ENCODE data around the gene PA2G4. TPM values are rescaled to one million over a fixed set of nuclear protein-coding genes. Genes with fewer than 3 reads are reported as not detected.
"Not testable (repeated sequence)": the region's sequence is repeated elsewhere in the genome, so short reads cannot be mapped to it uniquely, and the experiment has no call there.

Gene PA2G4
- polyA plus RNA-seq, 1 donor: 115 TPM

DNA sequence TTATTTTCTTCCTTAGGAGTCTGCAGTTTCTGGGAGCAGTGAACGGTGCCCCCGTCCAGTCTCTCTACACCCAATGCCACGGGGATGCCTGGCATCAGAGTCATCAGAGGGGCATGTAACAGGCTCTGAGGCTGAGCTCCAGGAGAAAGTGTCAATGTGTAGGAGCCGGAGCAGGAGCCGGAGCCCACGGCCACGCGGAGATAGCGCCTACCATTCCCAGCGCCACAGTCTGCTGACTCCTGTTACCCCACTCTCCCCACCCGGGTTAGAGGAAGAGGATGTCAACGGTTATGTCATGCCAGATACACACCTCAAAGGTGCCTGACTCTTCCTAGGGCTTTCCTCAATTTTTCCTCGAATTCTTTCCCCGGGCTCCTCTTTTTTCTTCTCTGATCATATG lies 3.3 kb upstream of the PA2G4 start:
- DNase-seq: no peak

DNA sequence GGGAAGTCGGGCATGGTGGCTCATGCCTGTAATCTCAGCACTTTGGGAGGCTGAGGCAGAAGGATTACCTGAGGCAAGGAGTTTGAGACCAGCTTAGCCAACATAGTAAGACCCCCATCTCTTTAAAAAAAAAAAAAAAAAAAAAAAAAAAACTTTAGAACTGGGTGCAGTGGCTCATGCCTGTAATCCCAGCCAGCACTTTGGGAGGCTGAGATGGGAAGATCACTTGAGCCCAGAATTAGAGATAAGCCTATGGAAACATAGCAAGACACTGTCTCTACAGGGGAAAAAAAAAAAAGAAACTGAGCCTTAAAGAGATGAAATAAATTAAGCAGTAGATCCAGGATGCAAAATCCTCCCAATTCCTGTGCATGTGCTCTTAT lies 1.7 kb upstream of the PA2G4 start:
- no peak for DNase-seq

DNA sequence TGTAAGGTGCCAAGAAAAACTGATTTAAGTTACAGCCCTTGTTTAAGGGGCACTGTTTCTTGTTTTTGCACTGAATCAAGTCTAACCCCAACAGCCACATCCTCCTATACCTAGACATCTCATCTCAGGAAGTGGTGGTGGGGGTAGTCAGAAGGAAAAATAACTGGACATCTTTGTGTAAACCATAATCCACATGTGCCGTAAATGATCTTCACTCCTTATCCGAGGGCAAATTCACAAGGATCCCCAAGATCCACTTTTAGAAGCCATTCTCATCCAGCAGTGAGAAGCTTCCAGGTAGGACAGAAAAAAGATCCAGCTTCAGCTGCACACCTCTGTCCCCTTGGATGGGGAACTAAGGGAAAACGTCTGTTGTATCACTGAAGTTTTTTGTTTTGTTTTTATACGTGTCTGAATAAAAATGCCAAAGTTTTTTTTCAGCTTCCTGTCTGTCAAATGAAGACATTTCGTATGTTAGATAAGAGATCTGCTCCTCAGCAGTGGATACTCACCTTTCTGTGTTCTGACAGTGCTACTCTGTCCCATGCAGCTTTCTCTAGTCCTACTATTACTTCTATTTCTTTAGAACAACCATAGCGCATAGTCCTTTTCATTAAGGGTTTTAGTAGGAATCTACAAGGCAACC lies 1.2 kb upstream of the PA2G4 start:
- no peak for DNase-seq

DNA sequence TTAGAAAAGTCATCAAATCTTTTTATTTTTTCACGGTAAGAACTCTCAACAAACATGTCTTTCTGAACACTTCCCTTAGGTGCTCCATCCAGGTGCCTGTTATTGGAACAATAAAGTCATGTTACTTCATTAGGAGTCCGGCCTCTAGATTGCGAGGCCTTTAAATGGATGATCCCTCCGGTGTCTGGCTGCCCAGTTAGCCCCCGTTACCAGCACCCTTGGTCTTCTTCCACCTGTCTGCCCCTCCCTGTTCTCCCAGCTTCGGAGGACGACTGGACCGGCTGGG lies 593 bp upstream of the PA2G4 start:
- DNase-seq: no peak

DNA sequence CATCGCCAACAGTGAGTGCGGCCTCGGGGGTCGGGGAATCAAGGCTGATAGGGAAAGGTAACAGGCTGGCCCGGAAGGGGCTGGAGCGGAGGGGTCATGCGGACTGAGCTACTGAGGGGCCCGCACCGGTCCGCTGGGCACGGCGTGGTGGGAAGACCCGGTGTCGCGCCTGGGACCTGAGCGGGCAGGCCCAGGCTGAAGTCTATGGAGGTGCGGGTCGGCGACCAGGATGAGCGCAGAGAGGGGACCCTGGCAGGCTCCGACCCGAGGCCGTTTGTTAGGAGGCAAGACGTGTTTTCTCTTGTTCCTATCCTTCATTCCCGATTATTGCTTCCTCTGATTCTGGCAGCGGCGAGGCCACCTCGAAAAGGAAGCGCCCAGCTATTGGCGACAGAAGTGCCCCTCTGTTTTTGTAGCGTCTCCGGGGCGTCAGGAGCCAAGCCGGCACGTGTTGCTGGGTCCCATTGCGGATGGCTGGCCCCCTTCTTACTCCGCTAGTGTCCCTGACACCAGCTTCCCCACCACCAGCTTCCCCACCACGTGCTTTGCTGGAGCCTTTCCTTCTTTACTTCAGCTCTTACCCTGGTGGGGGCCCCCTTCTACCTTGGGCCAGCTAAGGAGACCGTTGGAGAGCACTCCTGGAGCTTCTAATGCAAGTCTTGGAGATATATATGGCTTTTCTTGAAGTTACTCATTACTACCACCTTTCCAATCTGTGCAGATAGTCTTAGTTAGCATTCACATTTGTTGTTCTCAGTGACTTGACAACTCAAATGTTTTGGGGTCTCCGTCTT lies 653 bp downstream of the PA2G4 start:
- DNase-seq: no peak

DNA sequence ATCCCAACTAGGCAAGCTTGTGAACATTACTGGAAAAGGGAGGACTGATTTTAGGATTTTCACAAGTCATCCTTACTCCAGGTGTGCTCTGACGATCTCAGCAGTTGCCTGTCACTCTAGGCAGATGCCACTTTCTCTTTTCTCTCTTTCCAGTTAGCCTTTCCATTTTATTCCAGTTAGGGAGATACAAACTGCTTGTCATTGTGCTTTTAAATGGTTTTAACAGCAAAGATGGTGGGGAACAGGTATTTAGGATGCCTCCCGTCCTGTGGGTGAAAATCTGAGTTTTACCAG lies 1.2 kb downstream of the PA2G4 start:
- no peak for DNase-seq

DNA sequence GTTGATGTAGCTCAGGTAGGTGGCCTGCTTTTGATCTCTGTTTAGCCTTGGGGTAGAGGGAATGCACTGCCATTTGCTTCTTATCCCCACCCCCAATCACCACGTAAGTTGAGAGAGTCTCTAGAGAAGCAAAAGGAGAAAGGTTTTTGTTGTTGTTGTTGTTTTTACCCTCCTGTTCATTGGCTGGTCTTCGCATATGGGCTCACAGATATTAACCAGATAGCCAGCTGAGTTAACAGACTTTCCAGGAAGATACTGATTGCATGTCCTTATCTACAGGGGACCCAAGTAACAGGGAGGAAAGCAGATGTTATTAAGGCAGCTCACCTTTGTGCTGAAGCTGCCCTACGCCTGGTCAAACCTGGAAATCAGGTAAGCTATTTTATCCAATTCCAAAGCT lies 2.9 kb downstream of the PA2G4 start:
- no peak for DNase-seq

DNA sequence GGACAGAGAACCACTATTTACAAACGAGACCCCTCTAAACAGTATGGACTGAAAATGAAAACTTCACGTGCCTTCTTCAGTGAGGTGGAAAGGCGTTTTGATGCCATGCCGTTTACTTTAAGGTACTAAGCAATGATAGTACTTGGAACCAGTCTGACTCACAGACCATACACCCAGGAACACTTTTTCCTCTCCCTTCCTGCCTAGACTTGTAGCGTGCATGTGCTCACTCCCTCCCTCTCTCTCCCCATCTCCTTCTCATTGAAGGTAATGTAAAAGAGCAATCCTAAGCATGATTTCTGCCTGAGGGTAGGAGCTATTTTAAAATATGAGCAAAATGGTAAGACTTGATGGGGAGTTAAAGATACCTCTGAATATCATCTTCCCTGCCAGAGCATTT lies 6.2 kb downstream of the PA2G4 start:
- no peak for DNase-seq

DNA sequence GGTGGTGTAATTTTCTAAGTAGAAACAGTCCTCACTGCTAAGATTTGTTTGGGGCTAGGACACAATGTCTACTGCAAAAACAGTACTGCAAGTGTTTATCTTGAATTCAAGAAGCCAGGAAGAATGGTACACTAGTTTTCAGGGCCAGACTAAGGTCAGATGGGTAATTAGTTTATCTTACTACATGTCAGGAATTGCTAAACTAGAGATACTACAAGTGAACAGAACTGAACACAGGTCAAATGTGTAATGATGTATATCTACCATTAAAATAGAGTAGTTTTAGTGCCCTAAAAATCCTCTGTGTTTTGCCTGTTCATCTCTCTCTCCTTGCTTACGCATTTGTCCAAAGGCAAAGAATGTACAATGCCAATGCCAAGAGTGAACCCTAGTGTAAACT lies 9.7 kb downstream of the PA2G4 start:
- DNase-seq: no peak

DNA sequence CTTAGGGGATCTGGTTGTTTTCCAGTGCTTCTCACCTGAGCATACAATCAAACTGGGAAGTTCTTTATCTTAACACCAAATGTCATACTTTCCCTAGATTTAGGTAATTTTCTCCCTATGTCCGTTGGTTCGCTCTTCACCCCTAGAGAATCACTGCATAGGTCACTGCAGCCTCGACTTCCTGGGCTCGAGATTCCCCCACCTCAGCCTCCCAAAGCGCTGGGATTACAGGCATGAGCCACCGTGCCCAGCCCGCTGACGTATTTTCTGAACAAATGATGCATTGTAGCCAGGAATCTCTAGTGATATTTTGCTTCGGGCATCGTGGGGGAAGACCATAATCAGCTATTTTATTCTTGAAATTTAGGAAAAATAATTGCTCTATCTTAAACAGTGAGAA lies 11.0 kb downstream of the PA2G4 start:
- DNase-seq: no peak

DNA sequence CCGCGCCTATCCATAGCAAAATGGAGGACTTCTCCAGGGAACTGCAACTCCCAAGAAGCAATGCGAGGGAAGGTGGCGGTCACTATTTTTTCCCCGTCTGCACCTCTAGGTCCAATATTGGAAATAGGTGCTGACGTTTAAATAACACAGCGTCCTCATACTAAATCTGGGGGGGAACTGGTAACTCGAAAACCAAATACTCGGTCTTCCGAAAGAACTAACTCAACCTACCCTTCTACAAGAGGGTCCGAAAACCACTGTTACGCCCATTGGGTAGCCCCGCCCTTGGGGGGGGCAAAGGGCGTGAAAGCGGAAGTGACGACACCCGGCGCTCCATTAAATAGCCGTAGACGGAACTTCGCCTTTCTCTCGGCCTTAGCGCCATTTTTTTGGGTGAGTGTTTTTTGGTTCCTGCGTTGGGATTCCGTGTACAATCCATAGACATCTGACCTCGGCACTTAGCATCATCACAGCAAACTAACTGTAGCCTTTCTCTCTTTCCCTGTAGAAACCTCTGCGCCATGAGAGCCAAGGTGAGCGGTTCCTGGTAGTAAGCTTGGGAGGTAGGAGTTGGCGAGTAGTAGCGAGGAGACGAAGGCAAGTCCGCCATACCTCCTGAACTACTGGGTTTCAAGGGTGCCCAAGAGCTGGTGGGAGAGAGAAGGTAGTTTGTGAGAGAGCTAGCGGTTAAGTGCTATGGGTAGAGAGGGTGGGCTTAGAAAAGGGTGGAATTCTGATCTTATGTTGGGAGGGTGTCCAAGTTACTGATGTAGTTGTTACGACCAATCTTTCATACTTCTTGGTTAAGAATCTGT lies 12.1 kb downstream of the PA2G4 start, which contains the start of gene RPL41:
TSS of gene RPL41 (plus strand) at position 367 of the 815 bp plus-strand sequence.
- DNase-seq: peak; percentile 97

DNA sequence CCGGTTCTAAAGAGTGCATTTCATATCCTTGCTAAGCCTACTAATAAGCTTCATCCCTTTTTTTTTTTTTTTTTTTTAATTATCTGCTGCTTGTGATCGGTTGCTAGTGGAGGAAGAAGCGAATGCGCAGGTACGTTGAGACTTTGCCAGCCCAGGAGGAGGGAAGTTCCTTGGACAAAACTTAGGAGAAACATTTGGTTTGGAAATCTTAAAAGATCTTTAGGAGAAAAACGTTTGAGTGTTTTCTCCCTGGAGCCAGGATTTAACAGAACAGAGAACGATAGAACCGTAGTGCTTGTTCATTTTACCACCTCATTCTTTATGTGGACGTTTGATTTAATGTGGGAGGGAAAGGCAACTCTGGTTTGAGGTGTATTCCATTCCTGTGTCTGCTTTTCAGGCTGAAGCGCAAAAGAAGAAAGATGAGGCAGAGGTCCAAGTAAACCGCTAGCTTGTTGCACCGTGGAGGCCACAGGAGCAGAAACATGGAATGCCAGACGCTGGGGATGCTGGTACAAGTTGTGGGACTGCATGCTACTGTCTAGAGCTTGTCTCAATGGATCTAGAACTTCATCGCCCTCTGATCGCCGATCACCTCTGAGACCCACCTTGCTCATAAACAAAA lies 12.8 kb downstream of the PA2G4 start:
- not testable (repeated sequence) for DNase-seq

DNA sequence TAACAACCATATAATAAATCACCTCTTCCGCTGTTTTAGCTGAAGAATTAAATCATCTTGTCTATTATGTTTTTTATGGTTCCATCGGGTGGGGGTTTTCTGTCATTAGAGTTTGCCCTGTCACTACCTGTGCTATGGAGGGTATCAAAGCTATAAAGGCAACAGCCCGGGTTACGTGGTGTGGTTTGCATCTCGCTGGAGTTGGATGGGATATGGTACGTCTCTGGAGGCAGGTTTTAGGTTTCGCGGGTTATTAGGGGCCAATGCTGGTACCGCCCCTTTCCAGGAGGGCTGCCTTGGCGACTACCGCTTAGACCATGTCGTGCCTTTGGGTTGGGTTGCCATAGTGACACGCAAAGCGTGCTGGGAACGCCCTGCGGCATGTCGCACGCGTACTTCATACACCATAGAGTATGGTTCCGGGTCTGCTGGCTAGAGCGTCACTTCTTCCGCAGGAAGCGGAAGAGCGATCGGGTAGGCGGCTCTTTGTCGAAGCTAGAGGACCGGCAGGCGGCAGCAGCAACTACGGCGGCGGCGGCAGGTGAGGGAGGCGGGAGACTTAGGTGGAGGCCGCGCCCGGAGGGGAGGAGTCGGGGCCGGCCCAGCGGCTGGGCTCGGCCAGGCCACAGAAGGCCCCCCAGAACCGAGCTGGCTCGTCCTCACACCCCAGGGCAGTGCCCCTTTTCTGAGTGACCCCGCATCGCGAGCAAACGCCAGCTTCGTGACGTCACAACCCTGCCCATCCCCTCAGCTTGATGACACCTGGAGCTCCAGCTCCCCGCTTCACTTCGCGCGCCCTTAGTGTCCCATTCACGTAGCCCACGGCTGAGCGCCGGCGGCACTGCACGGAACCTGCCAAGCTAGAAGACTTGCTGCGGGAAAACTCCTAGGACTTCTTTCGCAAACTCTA lies 13.7 kb downstream of the PA2G4 start, which contains the start of gene ZC3H10:
TSS of gene ZC3H10 (plus strand) at position 489 of the 910 bp plus-strand sequence. CDS start 2,297 bp downstream, outside the sequence.
- DNase-seq: peak; percentile 99

DNA sequence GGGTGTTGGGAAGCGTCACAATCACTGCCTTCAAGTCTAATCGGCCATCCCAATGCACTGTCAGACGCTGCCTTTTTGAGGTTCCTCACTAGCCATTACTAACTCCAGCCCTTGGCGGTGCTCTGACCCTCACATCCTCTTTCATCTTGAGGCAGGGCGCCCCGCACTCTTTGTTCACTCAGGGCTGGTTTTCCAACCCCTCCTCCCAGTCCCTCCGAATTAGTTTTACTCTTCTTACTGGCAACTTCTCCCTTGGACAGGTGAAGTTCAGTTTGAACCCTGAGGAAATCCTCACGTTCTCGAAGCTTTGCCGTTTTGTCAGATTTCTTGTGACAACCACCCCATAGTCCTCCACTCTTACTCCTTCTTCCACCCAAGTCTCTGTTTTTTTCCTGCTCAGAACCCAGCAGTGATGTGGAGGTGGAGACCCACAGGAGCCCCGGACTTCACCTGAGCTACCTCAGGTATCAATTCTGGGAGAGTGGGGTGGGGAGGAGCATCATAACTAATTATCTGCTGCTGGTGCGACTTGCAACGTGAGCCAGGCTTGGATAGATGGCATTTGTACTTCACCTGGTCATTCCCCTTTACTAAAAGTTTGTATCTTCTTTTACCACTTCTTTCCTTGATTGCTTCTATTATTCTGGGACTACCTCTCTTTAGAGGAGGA lies 14.5 kb downstream of the PA2G4 start:
- DNase-seq: no peak

DNA sequence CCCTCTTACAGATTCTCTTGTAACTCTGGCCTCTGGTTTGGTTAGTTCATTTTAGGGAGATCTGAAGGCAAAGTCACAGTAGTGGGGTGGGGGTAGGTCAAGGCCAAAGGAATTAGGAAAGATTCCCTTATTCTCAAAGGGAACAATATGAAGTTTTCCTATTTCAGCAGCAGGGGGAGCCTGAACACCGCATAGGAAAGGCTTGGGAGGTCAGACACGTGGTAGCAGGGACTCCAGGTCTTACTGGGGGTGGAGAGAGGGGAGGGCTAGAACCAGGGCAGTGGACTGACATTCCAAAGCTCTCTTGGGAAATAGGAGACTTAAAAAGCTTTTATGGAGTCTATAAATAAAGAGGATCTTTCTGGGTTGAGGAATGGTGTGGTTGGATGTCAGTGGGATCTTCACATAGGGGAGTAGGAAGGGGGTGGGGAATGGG lies 15.0 kb downstream of the PA2G4 start:
- DNase-seq: peak; percentile 77

DNA sequence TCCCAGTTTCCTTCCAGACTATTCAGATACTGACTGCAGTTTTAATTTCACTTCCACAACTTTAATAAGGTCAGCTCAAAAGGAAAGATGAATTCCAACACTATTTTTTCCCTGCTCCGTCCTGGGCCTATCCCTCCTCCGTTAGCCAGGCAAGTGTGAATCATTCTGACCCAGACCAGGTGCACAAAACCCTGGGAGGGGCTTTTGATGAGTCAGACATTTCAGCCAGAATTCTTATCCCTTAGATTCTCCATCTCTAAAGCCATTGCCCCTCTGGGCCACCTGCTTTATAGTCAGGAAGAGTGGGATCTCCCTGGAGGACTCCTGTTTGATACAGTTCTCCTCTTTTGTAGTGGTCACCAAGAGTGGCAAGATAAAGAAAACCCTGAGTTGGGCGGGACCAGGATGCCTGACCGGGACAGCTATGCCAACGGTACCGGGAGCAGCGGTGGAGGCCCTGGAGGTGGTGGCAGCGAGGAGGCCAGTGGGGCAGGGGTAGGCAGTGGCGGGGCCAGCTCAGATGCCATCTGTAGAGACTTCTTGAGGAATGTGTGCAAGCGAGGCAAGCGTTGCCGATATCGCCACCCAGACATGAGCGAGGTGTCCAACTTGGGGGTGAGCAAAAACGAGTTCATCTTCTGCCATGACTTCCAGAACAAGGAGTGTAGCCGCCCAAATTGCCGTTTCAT lies 15.9 kb downstream of the PA2G4 start:
- no peak for DNase-seq

DNA sequence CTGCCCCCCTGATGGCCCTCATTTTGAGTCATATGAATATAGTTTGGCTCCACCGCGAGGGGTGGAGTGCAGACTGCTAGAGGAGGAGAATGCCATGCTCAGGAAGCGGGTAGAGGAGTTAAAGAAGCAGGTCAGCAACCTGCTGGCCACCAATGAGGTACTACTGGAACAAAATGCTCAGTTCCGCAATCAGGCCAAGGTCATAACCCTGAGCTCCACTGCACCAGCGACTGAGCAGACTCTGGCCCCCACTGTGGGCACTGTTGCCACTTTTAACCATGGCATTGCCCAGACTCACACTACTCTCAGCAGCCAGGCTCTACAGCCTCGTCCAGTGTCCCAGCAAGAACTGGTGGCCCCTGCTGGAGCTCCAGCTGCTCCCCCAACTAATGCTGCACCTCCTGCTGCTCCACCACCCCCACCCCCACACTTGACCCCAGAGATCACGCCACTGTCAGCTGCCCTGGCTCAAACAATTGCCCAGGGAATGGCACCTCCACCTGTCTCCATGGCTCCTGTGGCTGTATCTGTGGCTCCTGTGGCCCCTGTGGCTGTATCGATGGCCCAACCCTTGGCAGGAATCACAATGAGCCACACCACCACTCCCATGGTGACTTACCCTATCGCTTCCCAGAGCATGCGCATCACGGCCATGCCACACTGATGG lies 17.0 kb downstream of the PA2G4 start:
- DNase-seq: no peak

DNA sequence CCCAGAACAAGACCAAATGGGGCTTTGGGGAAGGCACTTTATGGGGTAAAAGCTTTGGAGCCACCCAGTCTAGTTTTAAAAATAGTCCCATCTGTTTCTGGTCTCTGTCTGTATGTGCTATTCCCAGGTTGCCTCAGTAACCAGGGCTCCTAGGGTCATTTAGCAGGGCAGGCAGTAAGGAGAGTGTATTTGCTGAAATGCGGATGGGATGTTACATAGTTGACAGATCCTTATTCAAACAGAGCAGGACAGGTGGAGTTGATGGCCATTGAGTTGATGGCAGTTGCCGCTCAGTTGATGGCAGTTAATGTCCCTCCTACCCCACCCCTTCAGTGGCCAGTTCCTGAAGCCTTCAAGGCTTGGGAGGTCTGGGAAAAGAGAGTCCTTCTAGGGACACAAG lies 18.3 kb downstream of the PA2G4 start:
- DNase-seq: no peak

DNA sequence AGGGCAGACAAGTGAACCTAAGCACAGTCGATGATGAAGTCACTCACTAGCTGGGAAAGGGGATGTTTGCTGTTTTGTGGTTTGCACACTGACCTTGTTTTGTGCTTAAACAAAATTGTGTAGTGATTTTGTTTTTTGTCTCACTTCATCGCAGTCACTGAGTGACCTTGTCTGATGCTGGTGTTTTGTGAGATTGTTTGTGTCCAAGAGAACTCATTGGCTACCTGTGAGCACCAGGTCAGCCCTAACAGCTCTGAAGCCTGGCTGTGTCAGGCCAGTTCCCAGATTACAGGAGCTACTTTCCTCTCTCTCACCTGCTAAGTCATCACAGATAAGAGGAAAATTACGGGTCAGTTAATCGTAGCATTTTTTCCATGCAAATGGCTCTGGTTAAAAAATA lies 19.8 kb downstream of the PA2G4 start:
- no peak for DNase-seq

DNA sequence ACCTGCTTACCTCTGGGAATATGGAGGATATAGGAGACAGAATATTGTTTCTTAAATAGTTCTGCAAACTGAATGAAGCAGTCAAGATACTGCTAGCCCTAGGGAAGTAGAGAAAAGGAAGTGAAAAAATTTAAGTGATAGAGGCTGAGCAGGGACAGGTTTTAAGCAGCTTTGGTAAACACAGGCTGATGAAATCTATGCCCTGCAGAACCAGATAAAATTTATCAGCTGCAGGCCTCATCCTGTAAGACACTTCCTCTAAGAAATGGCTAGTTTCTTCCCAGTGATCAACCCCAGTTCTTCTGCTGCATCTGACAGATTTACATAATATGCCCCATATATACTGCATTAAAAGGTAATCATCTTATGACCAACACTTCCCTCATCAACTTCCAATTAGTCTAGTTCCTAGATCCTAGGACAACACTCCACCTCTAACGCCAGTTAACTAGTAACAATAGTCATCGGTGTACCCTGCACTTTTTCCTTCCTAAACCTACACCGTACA lies 22.4 kb downstream of the PA2G4 start:
- DNase-seq: no peak

All from hindlimb muscle (tissue), 1 donor.